Rectal smooth muscle tissue (tissue), 1 donor: ENCODE measurements around the gene TSSK3.
A peak's percentile ranks its signal among the peaks of the same experiment; 100 is the strongest.

Experiments used
- H3K27ac ChIP-seq: one replicate; pipeline ENCODE4 v1.7.0; 2013; ENCODE audit warnings: low read depth, low read length, inconsistent platforms
- H3K27me3 ChIP-seq: one replicate; pipeline ENCODE4 v1.7.0; 2013; ENCODE audit warnings: low read length; ENCODE audit not compliant: control insufficient read depth, insufficient read depth
- H3K36me3 ChIP-seq: one replicate; pipeline ENCODE4 v1.7.0; 2013; ENCODE audit warnings: low read length; ENCODE audit not compliant: control insufficient read depth, insufficient read depth
- H3K4me1 ChIP-seq: one replicate; pipeline ENCODE4 v1.7.0; 2013; ENCODE audit warnings: low read length; ENCODE audit not compliant: control insufficient read depth, insufficient read depth
- H3K4me3 ChIP-seq: one replicate; pipeline ENCODE4 v1.7.0; 2013; ENCODE audit warnings: low read length
- H3K9ac ChIP-seq: one replicate; pipeline ENCODE4 v1.7.0; 2013; ENCODE audit warnings: low read length

TSSK3 gene

GRCh38 chr1:32362474-32363313, at the start of gene TSSK3, which contains the start of gene FAM229A:
TSS of gene TSSK3 (plus strand) at chr1:32362539. CDS start at chr1:32362702, 163 bp downstream.
TSS of gene FAM229A (minus strand) at chr1:32362485. CDS start at chr1:32362091, 394 bp downstream.
- H3K9ac ChIP-seq, result no peak within 1 kb of the TSS
- no peaks in the 10 kb centered on the region for H3K4me1 ChIP-seq
- peaks cover 18% of the 10 kb centered on the region for H3K36me3 ChIP-seq
- H3K27me3 ChIP-seq, result no peaks in the 10 kb centered on the region
- no peak within 1 kb of the TSS for H3K27ac ChIP-seq
- H3K4me3 ChIP-seq, result peak within 1 kb of the TSS; percentile 52

GRCh38 chr1:32316903-32317277, 45.4 kb upstream of the TSSK3 start:
- H3K27ac ChIP-seq, result no peak overlapping the region

GRCh38 chr1:32318127-32318869, 44.0 kb upstream of the TSSK3 start:
- no peak overlapping the region for H3K27ac ChIP-seq
- H3K36me3 ChIP-seq, result peaks cover 4% of the 10 kb centered on the region
- H3K4me3 ChIP-seq, result no peak overlapping the region
- H3K4me1 ChIP-seq, result no peaks in the 10 kb centered on the region
- no peak overlapping the region for H3K9ac ChIP-seq
- no peaks in the 10 kb centered on the region for H3K27me3 ChIP-seq

More at GRCh38 chr1:32316903-32317277, 45.4 kb upstream of the TSSK3 start:
- Histone ChIP-seq H3K4me1 (no peaks in the 10 kb centered on the region), H3K27me3 (no peaks in the 10 kb centered on the region), H3K36me3 (peaks cover 4% of the 10 kb centered on the region), H3K9ac (no peak overlapping the region), H3K4me3 (no peak overlapping the region)

GRCh38 chr1:32321712-32322291, 40.5 kb upstream of the TSSK3 start:
- Histone ChIP-seq H3K27me3 (no peaks in the 10 kb centered on the region), H3K36me3 (peaks cover 6% of the 10 kb centered on the region), H3K27ac (no peak overlapping the region), H3K4me3 (peak overlapping the region; percentile 9), H3K4me1 (no peaks in the 10 kb centered on the region), H3K9ac (no peak overlapping the region)

GRCh38 chr1:32327204-32327603, 35.1 kb upstream of the TSSK3 start:
- Histone ChIP-seq H3K27ac (no peak overlapping the region), H3K36me3 (peaks cover 39% of the 10 kb centered on the region), H3K4me1 (no peaks in the 10 kb centered on the region), H3K27me3 (no peaks in the 10 kb centered on the region), H3K4me3 (no peak overlapping the region), H3K9ac (no peak overlapping the region)

GRCh38 chr1:32329931-32330466, 32.3 kb upstream of the TSSK3 start:
- peaks cover 3% of the 10 kb centered on the region for H3K4me1 ChIP-seq
- no peak overlapping the region for H3K9ac ChIP-seq
- H3K4me3 ChIP-seq, result no peak overlapping the region
- H3K27ac ChIP-seq, result no peak overlapping the region
- no peaks in the 10 kb centered on the region for H3K27me3 ChIP-seq
- peaks cover 46% of the 10 kb centered on the region for H3K36me3 ChIP-seq

- peaks cover 42% of the 10 kb centered on the region for H3K36me3 ChIP-seq
- H3K4me3 ChIP-seq, result no peak overlapping the region
- no peak overlapping the region for H3K9ac ChIP-seq
- H3K4me1 ChIP-seq, result peaks cover 3% of the 10 kb centered on the region
- no peak overlapping the region for H3K27ac ChIP-seq
- H3K27me3 ChIP-seq, result no peaks in the 10 kb centered on the region
Observed at GRCh38 chr1:32330558-32331151, 31.7 kb upstream of the TSSK3 start.

- H3K27ac ChIP-seq, result no peak overlapping the region
- H3K36me3 ChIP-seq, result peaks cover 42% of the 10 kb centered on the region
- H3K9ac ChIP-seq, result no peak overlapping the region
- H3K27me3 ChIP-seq, result no peaks in the 10 kb centered on the region
- H3K4me3 ChIP-seq, result no peak overlapping the region
- H3K4me1 ChIP-seq, result peaks cover 3% of the 10 kb centered on the region
Observed at GRCh38 chr1:32331549-32331948, 30.8 kb upstream of the TSSK3 start.

- Histone ChIP-seq H3K4me3 (no peak overlapping the region), H3K4me1 (peaks cover 3% of the 10 kb centered on the region), H3K9ac (no peak overlapping the region), H3K27me3 (no peaks in the 10 kb centered on the region), H3K27ac (no peak overlapping the region), H3K36me3 (peaks cover 35% of the 10 kb centered on the region)
Observed at GRCh38 chr1:32332290-32333079, 29.9 kb upstream of the TSSK3 start.

- Histone ChIP-seq H3K36me3 (peaks cover 30% of the 10 kb centered on the region), H3K27me3 (no peaks in the 10 kb centered on the region), H3K27ac (no peak overlapping the region), H3K9ac (no peak overlapping the region), H3K4me1 (peaks cover 3% of the 10 kb centered on the region), H3K4me3 (no peak overlapping the region)
Observed at GRCh38 chr1:32333251-32333963, 28.9 kb upstream of the TSSK3 start.

GRCh38 chr1:32334274-32334861, 28.0 kb upstream of the TSSK3 start:
- Histone ChIP-seq H3K4me1 (peaks cover 3% of the 10 kb centered on the region), H3K27me3 (no peaks in the 10 kb centered on the region), H3K27ac (no peak overlapping the region), H3K36me3 (peaks cover 21% of the 10 kb centered on the region), H3K9ac (peak overlapping the region; percentile 19), H3K4me3 (peak overlapping the region; percentile 73)
